HepG2 (cell line): Measurements from ENCODE around the gene PRKCZ. TPM values are rescaled to one million over a fixed set of nuclear protein-coding genes. Genes with fewer than 3 reads are reported as not detected.

Experiments used
- ATAC-seq: fragments of 200-7000 bp; cut with Tn5 transposase; 3 replicates; pipeline ENCODE4 v1.9.1; 2020; ENCODE audit warnings: mild to moderate bottlenecking, moderate library complexity
- BruUV-seq: library from RNA; stranded (reverse); fragments of 400-500 nt; replicated peaks from 2 replicates; lab custom pipeline; 2021; lab: Mats Ljungman, UMichigan
- CTCF ChIA-PET: fragments of 300-600 bp; formaldehyde crosslinking; extraction: SDS; loops from one replicate; lab custom pipeline; 2021; ENCODE audit warnings: low total read pairs, inconsistent platforms, low intra/inter-chr PET ratio; lab: Yijun Ruan, JAX
- POLR2A ChIA-PET: fragments of 350-600 bp; sonication (Branson Sonifier 250); formaldehyde crosslinking; loops from one replicate; lab custom pipeline; 2020; ENCODE audit warnings: antibody characterized with exemption, inconsistent platforms; lab: Yijun Ruan, JAX
- DNase-seq: peaks from one replicate; pipeline ENCODE4 v3.0.0-alpha.2; 2015; ENCODE audit warnings: low spot score
- FAIRE-seq: peaks from 3 replicates; lab custom pipeline; 2011; peaks lifted over from hg19 to GRCh38; lab: Jason Lieb, UNC
- H2AFZ ChIP-seq: one replicate; pipeline ENCODE4 v1.6.1; 2011; ENCODE audit warnings: low read length, inconsistent platforms
- H3K27ac ChIP-seq: fragments of 300-600 bp; 3 replicates; pipeline ENCODE4 v1.8.0; 2011; ENCODE audit warnings: mixed run types, mild to moderate bottlenecking, mixed read lengths, low read length, inconsistent platforms; ENCODE audit not compliant: insufficient read depth; ENCODE audit errors: extremely low read length
- H3K27me3 ChIP-seq, 2 experiments: fragments of 200-600 bp in 1 of 2; 2 replicates in 1 of 2; 3 replicates in 1 of 2; pipeline versions ENCODE4 v1.6.0 to v1.8.0; 2011; ENCODE audit warnings: low read length in 2 of 2, mild to moderate bottlenecking in 2 of 2, moderate library complexity in 2 of 2, inconsistent platforms in 1 of 2; ENCODE audit not compliant: insufficient read depth in 2 of 2, control insufficient read depth in 1 of 2
- H3K36me3 ChIP-seq, 2 experiments: fragments of 200-600 bp in 1 of 2; replicated peaks in 1 of 2; 2 replicates in 1 of 2; 3 replicates in 1 of 2; pipeline versions ENCODE4 v1.5.1 to v1.8.0; 2011; ENCODE audit warnings: low read length in 2 of 2, inconsistent platforms in 1 of 2; ENCODE audit not compliant: insufficient read depth in 2 of 2, control insufficient read depth in 1 of 2
- H3K4me1 ChIP-seq: 2 replicates; pipeline ENCODE4 v1.5.1; 2012; ENCODE audit warnings: low read length, inconsistent platforms; ENCODE audit not compliant: insufficient read depth
- H3K4me2 ChIP-seq: 2 replicates; pipeline ENCODE4 v1.6.0; 2011; ENCODE audit warnings: low read depth, low read length, inconsistent platforms
- H3K4me3 ChIP-seq, 3 experiments: fragments of 200-600 bp in 1 of 3; sonication (generic), shearing (Covaris generic) in 1 of 3; replicated peaks in 1 of 3; 2 replicates each; pipeline ENCODE4 v1.5.1; 2011 to 2016; ENCODE audit warnings: low read length in 3 of 3, inconsistent platforms in 2 of 3, low read depth in 2 of 3, mild to moderate bottlenecking in 2 of 3, control low read depth in 1 of 3, mixed read lengths in 1 of 3; ENCODE audit not compliant: insufficient read depth in 1 of 3
- H3K79me2 ChIP-seq: one replicate; pipeline ENCODE4 v1.6.1; 2011; ENCODE audit warnings: low read length, inconsistent platforms; ENCODE audit not compliant: insufficient read depth
- H3K9ac ChIP-seq: 2 replicates; pipeline ENCODE4 v1.6.0; 2011; ENCODE audit warnings: mild to moderate bottlenecking, low read depth, low read length, inconsistent platforms; ENCODE audit not compliant: insufficient read depth
- H3K9me3 ChIP-seq: 2 replicates; pipeline ENCODE4 v1.5.1; 2012; ENCODE audit warnings: mild to moderate bottlenecking, low read length
- H4K20me1 ChIP-seq: 2 replicates; pipeline ENCODE4 v1.6.0; 2011; ENCODE audit warnings: inconsistent platforms, mild to moderate bottlenecking, low read length, moderate library complexity; ENCODE audit not compliant: insufficient read depth
- ASH2L ChIP-seq: fragments of 300-600, 200-600 bp; sonication (generic); IDR thresholded peaks from 2 replicates; pipeline ENCODE4 v1.7.0; 2017; ENCODE audit warnings: low read depth, mild to moderate bottlenecking, moderate library complexity, mixed read lengths, low read length; ENCODE audit not compliant: insufficient read length
- BHLHE40 ChIP-seq: IDR thresholded peaks from 2 replicates; pipeline ENCODE4 v1.6.1; 2011; ENCODE audit warnings: low read length, improper control_type of control experiment
- EP300 ChIP-seq, 3 experiments: sonication (generic) in 1 of 3; formaldehyde crosslinking in 1 of 3; IDR thresholded peaks; 2 replicates each; pipeline versions ENCODE4 v1.5.1 to v1.6.1; 2011 to 2020; ENCODE audit warnings: low read depth in 2 of 3, low read length in 2 of 3, borderline replicate concordance in 1 of 3, improper control_type of control experiment in 1 of 3, mild to moderate bottlenecking in 1 of 3, missing genetic modification reagents in 1 of 3, moderate library complexity in 1 of 3
- FOSL2 ChIP-seq: sonication (generic); formaldehyde crosslinking; IDR thresholded peaks from 2 replicates; pipeline ENCODE4 v1.4.0; 2020; ENCODE audit warnings: missing genetic modification reagents
- HOXA9 ChIP-seq: sonication (generic); formaldehyde crosslinking; IDR thresholded peaks from 2 replicates; pipeline ENCODE4 v1.8.1; 2022; ENCODE audit warnings: missing genetic modification reagents, mild to moderate bottlenecking, moderate library complexity, borderline replicate concordance
- IRX3 ChIP-seq: sonication (generic); formaldehyde crosslinking; IDR thresholded peaks from 2 replicates; pipeline ENCODE4 v1.8.1; 2023; ENCODE audit warnings: mild to moderate bottlenecking, low read depth, missing genetic modification reagents, borderline replicate concordance
- ZSCAN25 ChIP-seq: sonication (generic); formaldehyde crosslinking; IDR thresholded peaks from 2 replicates; pipeline ENCODE4 v1.8.0; 2022; ENCODE audit warnings: mild to moderate bottlenecking, missing genetic modification reagents
- WGBS: methylation state at CpG from one replicate; pipeline ENCODE4 v1.1.6; 2017; ENCODE audit warnings: low lambda C conversion rate; 5-methylcytosine and 5-hydroxymethylcytosine counted together
- in situ Hi-C: cut with HindIII; loops from 2 replicates; pipeline ENCODE4 v1.10.0; 2017; ENCODE audit warnings: low pct_unique_long_range_greater_than_20kb; ENCODE audit not compliant: extremely low pct_ligation_motif_present
- intact Hi-C: fragments of 100-400 bp; cut with micrococcal nuclease; formaldehyde crosslinking; loops from one replicate; pipeline ENCODE4 v1.10.0; 2022; ENCODE audit not compliant: unreplicated experiment
- polyA plus RNA-seq, 8 experiments: library from polyadenylated mRNA; depleted of rRNA in 3 of 8; stranded (reverse) in 7 of 8; unstranded in 1 of 8; fragments of >200 nt; fragmentation: Illumina TruSeq in 4 of 8; extraction: Trizol in 4 of 8; gene quantifications; 2 replicates each; pipeline versions ENCODE4 v1.2.1 to v1.2.3, GENCODE V29; 2011 to 2016; ENCODE audit warnings: low read depth in 4 of 8, missing spikeins in 1 of 8, mixed read lengths in 1 of 8; ENCODE audit not compliant: insufficient read depth in 1 of 8
- total RNA-seq, 5 experiments: library from RNA; depleted of rRNA; stranded (reverse); fragments of >200 nt; fragmentation: Illumina TruSeq; extraction: Trizol; gene quantifications; 2 replicates each; pipeline ENCODE4 v1.2.3, GENCODE V29; 2016; ENCODE audit warnings: low read depth in 1 of 5
- TF ChIP-seq, protein P1 (sequence below): sonication (generic); formaldehyde crosslinking; IDR thresholded peaks from 2 replicates; pipeline ENCODE4 v1.4.0; 2020; ENCODE audit warnings: missing genetic modification reagents

Gene PRKCZ
- total and polyA plus RNA-seq, 2 of the 13 experiments (the other 11 are each of a cell fraction or from before 2014, with no cell fraction given) = 34.7 to 85.2 TPM

- in situ Hi-C loops = no loop called here
- POLR2A ChIA-PET = no interaction called here
- 97% methylated on average over 25 of the region's 34 CpGs for WGBS
These were observed 45.9 kb downstream of the PRKCZ start for GRCh38 chr1:2095981-2096736.

GRCh38 chr1:2097386-2098300 lies 47.4 kb downstream of the PRKCZ start:
- no peak for ATAC-seq
- no peak overlapping the region for H3K27ac ChIP-seq
- no peaks in the 10 kb centered on the region for H4K20me1 ChIP-seq
- no peak for FAIRE-seq
- H3K36me3 ChIP-seq = peaks cover 0 to 3% of the 10 kb centered on the region in 2 experiments; a peak in 2 of 5 replicates
- H3K9ac ChIP-seq = no peak overlapping the region
- H3K4me3 ChIP-seq = no peak overlapping the region
- H3K27me3 ChIP-seq = no peaks in the 10 kb centered on the region
- peak; percentile 15 for DNase-seq
- H3K4me1 ChIP-seq = peaks cover 11% of the 10 kb centered on the region
- no TSS peak for BruUV-seq
- WGBS = 92% methylated on average over 11 of the region's 26 CpGs
- ChIA-PET POLR2A (no interaction called here), CTCF (no interaction called here)
- intact Hi-C loops = no loop called here
- no peaks in the 10 kb centered on the region for H3K79me2 ChIP-seq
- no peak overlapping the region for H2AFZ ChIP-seq
- H3K9me3 ChIP-seq = no peaks in the 10 kb centered on the region
- H3K4me2 ChIP-seq = no peak overlapping the region
- TF ChIP-seq EP300 (IDR thresholded peaks at IDR 0.05; ENCODE audit: low read depth in 2 of 2, low read length in 2 of 2) = peak in 1 of 2 experiments; percentile 18; a peak in 1 of 4 replicates
- TF ChIP-seq EP300 (CRISPR knock-in tag; IDR thresholded peaks at IDR 0.05; ENCODE audit: borderline replicate concordance) = no peak
- peak; percentile 72 for TF ChIP-seq FOSL2 (CRISPR knock-in tag)
- 0 out of 2 replicates have a peak, but pooled peaks have one; percentile 16 for TF ChIP-seq BHLHE40
- TF ChIP-seq, protein P1, sequence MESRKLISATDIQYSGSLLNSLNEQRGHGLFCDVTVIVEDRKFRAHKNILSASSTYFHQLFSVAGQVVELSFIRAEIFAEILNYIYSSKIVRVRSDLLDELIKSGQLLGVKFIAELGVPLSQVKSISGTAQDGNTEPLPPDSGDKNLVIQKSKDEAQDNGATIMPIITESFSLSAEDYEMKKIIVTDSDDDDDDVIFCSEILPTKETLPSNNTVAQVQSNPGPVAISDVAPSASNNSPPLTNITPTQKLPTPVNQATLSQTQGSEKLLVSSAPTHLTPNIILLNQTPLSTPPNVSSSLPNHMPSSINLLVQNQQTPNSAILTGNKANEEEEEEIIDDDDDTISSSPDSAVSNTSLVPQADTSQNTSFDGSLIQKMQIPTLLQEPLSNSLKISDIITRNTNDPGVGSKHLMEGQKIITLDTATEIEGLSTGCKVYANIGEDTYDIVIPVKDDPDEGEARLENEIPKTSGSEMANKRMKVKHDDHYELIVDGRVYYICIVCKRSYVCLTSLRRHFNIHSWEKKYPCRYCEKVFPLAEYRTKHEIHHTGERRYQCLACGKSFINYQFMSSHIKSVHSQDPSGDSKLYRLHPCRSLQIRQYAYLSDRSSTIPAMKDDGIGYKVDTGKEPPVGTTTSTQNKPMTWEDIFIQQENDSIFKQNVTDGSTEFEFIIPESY (CRISPR knock-in tag) = peak; percentile 82
- no peak for TF ChIP-seq ASH2L
- TF ChIP-seq, all 625 proteins: peak for 4
- in situ Hi-C loops = no loop called here

More at GRCh38 chr1:2095981-2096736, 45.9 kb downstream of the PRKCZ start:
- Histone ChIP-seq H3K79me2 (no peaks in the 10 kb centered on the region), H3K9ac (no peak overlapping the region), H3K27ac (no peak overlapping the region), H4K20me1 (0 out of 2 replicates have a peak, but pooled peaks cover 5% of the 10 kb centered on the region), H3K9me3 (no peaks in the 10 kb centered on the region), H2AFZ (no peak overlapping the region), H3K4me1 (peaks cover 13% of the 10 kb centered on the region; the same call in 1 of the 2 replicates), H3K4me2 (no peak overlapping the region), H3K4me3 (no peak overlapping the region), H3K36me3 (peaks cover 0 to 3% of the 10 kb centered on the region in 2 experiments; a peak in 2 of 5 replicates), H3K27me3 (no peaks in the 10 kb centered on the region)
- ATAC-seq (no peak), FAIRE-seq (no peak), DNase-seq (no peak)
- no TSS peak for BruUV-seq
- CTCF ChIA-PET = no interaction called here
- intact Hi-C loops = no loop called here
- no peak for TF ChIP-seq IRX3
- TF ChIP-seq ZSCAN25 (CRISPR knock-in tag) = no peak
- TF ChIP-seq HOXA9 (CRISPR knock-in tag) = no peak
